K562 (cell line): ENCODE measurements around the gene TRIM27.

Experiments
- CEBPB ChIP-seq: fragments of 450-650 bp; IDR thresholded peaks from 2 replicates; pipeline ENCODE4 v1.6.1; 2016; ENCODE audit warnings: missing genetic modification characterization, missing compliant biosample characterization
- EHMT2 ChIP-seq: fragments of 450-650 bp; IDR thresholded peaks from 2 replicates; pipeline ENCODE4 v1.6.1; 2018; ENCODE audit warnings: antibody characterized with exemption
- FOXA1 ChIP-seq: fragments of 450-650 bp; IDR thresholded peaks from 2 replicates; pipeline ENCODE4 v1.6.1; 2016; ENCODE audit warnings: mild to moderate bottlenecking, borderline replicate concordance
- MEIS2 ChIP-seq: fragments of 450-650 bp; IDR thresholded peaks from 2 replicates; pipeline ENCODE4 v1.6.1; 2014; ENCODE audit warnings: mild to moderate bottlenecking; ENCODE audit not compliant: partially characterized antibody
- RBM34 ChIP-seq: fragments of 200-400 bp; formaldehyde crosslinking; IDR thresholded peaks from 2 replicates; pipeline ENCODE4 v1.6.1; 2018; ENCODE audit warnings: low read length, borderline replicate concordance; ENCODE audit not compliant: insufficient read depth
- RNF219 ChIP-seq: fragments of 250-450 bp; sonication (Bioruptor Pico); IDR thresholded peaks from 2 replicates; pipeline ENCODE4 v1.5.0; 2022; ENCODE audit warnings: mild to moderate bottlenecking
- SFPQ ChIP-seq: fragments of 200-400 bp; formaldehyde crosslinking; IDR thresholded peaks from 2 replicates; pipeline ENCODE4 v1.6.1; 2017; ENCODE audit warnings: mild to moderate bottlenecking, low read depth, low read length, moderate library complexity
- SIN3A ChIP-seq, 2 experiments: fragments of 150-350 bp in 1 of 2; IDR thresholded peaks; 2 replicates each; pipeline ENCODE4 v1.6.1; 2011 to 2016; ENCODE audit warnings: borderline replicate concordance in 2 of 2, low read depth in 2 of 2, low read length in 2 of 2, mild to moderate bottlenecking in 2 of 2, moderate library complexity in 2 of 2; ENCODE audit not compliant: control insufficient read depth in 1 of 2
- ZNF3 ChIP-seq: fragments of 250-450 bp; sonication (Bioruptor Pico); IDR thresholded peaks from 2 replicates; pipeline ENCODE4 v1.5.0; 2021; ENCODE audit warnings: mild to moderate bottlenecking, moderate library complexity

- no peak for TF ChIP-seq FOXA1
- TF ChIP-seq ZNF3 = no peak
- TF ChIP-seq CEBPB (tag) = no peak
- TF ChIP-seq EHMT2 = no peak
- no peak for TF ChIP-seq SFPQ
- no peak for TF ChIP-seq RBM34
- no peak for TF ChIP-seq RNF219 (CRISPR knock-in tag)
- TF ChIP-seq SIN3A (IDR thresholded peaks at IDR 0.05; ENCODE audit: borderline replicate concordance in 2 of 2, control insufficient read depth in 1 of 2, low read depth in 2 of 2, low read length in 2 of 2) = no peak
- TF ChIP-seq MEIS2 = peak; percentile 85
Observed at GRCh38 chr6:28880894-28881780, 42.6 kb downstream of the TRIM27 start.
